ENCODE data around the gene DRP2.

Gene DRP2

GRCh38 chrX:101303790-101304189 lies 84.2 kb downstream of the DRP2 start:
- no peak for DNase-seq (ENCODE audit: low read depth)
- H3K4me3 ChIP-seq (ENCODE audit: low read depth, low read length): no peak overlapping the region
- no peak for TF ChIP-seq CTCF (IDR thresholded peaks at IDR 0.05; ENCODE audit: insufficient read depth, low read depth, low read length, missing control alignments)
